Mammary microvascular endothelial cell (primary cell): Measurements from ENCODE around the gene DMRTC1B. TPM values are rescaled to one million over a fixed set of nuclear protein-coding genes. Genes with fewer than 3 reads are reported as not detected.

Experiments
- total RNA-seq: library from RNA; depleted of rRNA; stranded (reverse); fragments of >200 nt; gene quantifications from 2 replicates; pipeline ENCODE4 v1.2.3, GENCODE V29; 2015

The DMRTC1B gene, protein sequence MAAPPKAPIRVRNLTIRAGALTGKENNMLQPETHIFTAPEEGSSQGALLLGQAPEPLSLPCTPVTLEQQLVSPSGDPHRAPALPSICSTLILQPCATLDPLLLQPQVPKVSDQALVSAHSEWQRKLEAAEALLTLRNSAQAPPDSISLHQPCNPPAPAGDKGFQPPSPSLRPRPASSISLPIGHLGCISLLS
- total RNA-seq: not detected in 2 replicates

DNA sequence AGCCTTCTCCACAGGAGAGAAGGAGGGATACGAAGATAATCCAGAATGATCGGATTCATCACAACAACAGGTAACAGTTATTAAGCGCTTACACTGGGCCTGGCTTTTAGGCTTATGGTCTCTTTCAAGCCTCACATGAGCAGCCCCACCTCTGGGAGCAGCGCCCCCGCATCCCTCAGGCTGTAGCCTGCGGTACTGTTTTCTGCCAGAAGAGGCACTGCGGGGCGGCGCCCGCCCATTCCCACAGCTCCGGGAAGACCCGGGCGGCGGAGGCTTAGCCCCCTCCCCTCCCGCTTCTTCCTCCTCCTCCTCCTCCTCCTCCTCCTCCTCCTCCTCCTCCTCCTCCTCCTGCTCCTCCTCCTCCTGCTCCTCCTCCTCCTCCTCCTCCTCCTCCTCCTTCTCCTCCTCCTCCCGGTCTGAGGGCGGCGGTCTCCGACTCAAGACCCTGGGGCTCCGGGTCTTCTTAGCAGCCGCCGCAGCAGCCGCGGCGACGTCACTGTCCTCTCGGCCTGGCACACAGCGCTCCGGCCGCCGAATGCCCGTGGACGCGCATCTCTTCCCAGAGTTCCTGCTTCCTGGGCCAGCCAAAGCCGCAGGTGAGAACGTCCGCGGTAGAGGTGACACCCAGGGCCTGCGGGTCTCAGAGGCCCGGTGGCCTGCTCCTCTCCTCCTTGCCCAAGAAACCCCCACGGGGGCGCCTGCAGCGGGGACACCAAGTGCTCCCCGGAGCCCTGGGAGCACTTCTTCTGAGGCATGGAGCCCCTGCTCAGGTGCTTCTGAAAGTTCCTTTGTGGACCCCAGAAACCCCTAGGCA, at the start of gene DMRTC1B:
TSS of gene DMRTC1B (plus strand) at position 238 of the 814 bp plus-strand sequence. CDS start 68,246 bp downstream, outside the sequence.

DNA sequence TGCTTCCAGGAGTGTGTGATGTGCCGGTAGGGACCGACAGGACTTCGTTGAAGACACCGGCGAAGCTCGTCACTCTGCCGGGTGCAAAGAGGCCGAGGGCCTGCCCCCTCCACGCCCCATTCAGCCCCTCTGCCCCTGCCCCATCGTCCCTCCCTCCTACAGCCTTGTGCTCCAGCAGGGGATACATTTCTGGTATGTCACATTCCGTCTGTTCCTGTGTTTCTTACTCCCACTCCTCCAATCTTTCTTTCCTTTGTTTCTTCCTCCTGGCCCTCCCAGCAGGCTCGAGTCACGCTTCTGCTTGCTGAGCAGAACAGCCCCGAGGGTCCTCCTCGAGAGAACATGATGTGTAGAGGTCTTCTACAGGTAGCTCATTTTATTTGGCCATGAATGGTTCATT, 5.9 kb downstream of the DMRTC1B start, which contains the start of gene FAM236B:
TSS of gene FAM236B (minus strand) at position 101 of the 400 bp plus-strand sequence. CDS start at position 1, 100 bp downstream.

DNA sequence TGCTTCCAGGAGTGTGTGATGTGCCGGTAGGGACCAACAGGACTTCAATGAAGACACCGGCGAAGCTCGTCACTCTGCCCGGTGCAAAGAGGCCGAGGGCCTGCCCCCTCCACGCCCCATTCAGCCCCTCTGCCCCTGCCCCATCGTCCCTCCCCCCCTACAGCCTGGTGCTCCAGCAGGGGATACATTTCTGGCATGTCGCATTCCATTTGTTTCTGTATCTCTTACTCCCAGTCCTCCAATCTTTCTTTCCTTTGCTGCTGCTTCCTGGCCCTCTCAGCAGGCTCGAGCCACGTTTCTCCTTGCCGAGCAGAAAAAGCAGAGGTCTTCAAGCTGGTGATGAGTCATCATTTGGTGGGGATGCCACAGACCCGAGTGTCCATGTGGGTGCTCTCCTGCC, 31.4 kb downstream of the DMRTC1B start, which contains the start of gene FAM236D:
TSS of gene FAM236D (minus strand) at position 101 of the 400 bp plus-strand sequence. CDS start at position 1, 100 bp downstream.

Other genes starting within 250 kb of the DMRTC1B start
- 13.0 and 23.2 TPM in 2 replicates for gene HDAC8, start 204.0 kb upstream of the DMRTC1B start, total RNA-seq
- 6.2 and 6.3 TPM in 2 replicates for gene PHKA1, start 62.6 kb upstream of the DMRTC1B start, total RNA-seq
- gene FAM236B, start 5.8 kb downstream of the DMRTC1B start, total RNA-seq: not detected in 2 replicates
- not detected in 2 replicates for gene FAM236D, start 31.3 kb downstream of the DMRTC1B start, total RNA-seq
- gene FAM236C, start 135.7 kb downstream of the DMRTC1B start, total RNA-seq: not detected in 2 replicates
- not detected in 2 replicates for gene FAM236A, start 161.3 kb downstream of the DMRTC1B start, total RNA-seq
- gene DMRTC1, start 166.9 kb downstream of the DMRTC1B start, total RNA-seq: not detected in 2 replicates
- not detected in 2 replicates for gene PABPC1L2B, start 226.0 kb downstream of the DMRTC1B start, total RNA-seq